H9 (cell line): ENCODE data around the gene TRAF2. TPM values are rescaled to one million over a fixed set of nuclear protein-coding genes. Genes with fewer than 3 reads are reported as not detected.
A peak's percentile ranks its signal among the peaks of the same experiment; 100 is the strongest.

ENCODE experiments used
- DNase-seq: peaks from one replicate; pipeline ENCODE4 v3.0.0-alpha.2; 2017
- H2AFZ ChIP-seq: one replicate; pipeline ENCODE4 v1.6.1; 2013; ENCODE audit warnings: mild to moderate bottlenecking, low read length, control low read depth, moderate library complexity
- H2AK5ac ChIP-seq: 2 replicates; pipeline ENCODE4 v1.6.1; 2013; ENCODE audit warnings: low read length, control low read depth, mixed read lengths; ENCODE audit not compliant: insufficient read length
- H2BK120ac ChIP-seq: one replicate; pipeline ENCODE4 v1.6.1; 2013; ENCODE audit warnings: low read depth, mild to moderate bottlenecking, low read length, control low read depth, inconsistent platforms; ENCODE audit not compliant: poor library complexity, severe bottlenecking
- H2BK12ac ChIP-seq: 2 replicates; pipeline ENCODE4 v1.6.1; 2013; ENCODE audit warnings: low read length, control low read depth, mixed read lengths, low read depth; ENCODE audit not compliant: insufficient read length
- H2BK15ac ChIP-seq: 2 replicates; pipeline ENCODE4 v1.6.1; 2013; ENCODE audit warnings: low read depth, low read length, control low read depth
- H2BK20ac ChIP-seq: one replicate; pipeline ENCODE4 v1.6.1; 2013; ENCODE audit warnings: low read depth, mild to moderate bottlenecking, low read length, control low read depth, inconsistent platforms; ENCODE audit not compliant: poor library complexity, severe bottlenecking
- H2BK5ac ChIP-seq: 2 replicates; pipeline ENCODE4 v1.6.1; 2013; ENCODE audit warnings: low read length, control low read depth, mixed read lengths; ENCODE audit not compliant: insufficient read length
- H3K14ac ChIP-seq: 2 replicates; pipeline ENCODE4 v1.6.1; 2013; ENCODE audit warnings: low read length, control low read depth; ENCODE audit not compliant: insufficient read depth
- H3K18ac ChIP-seq: 2 replicates; pipeline ENCODE4 v1.6.1; 2013; ENCODE audit warnings: low read depth, mild to moderate bottlenecking, mixed read lengths, low read length, control low read depth; ENCODE audit not compliant: insufficient read length
- H3K23ac ChIP-seq: 2 replicates; pipeline ENCODE4 v1.6.1; 2013; ENCODE audit warnings: low read length, control low read depth, mixed read lengths, low read depth; ENCODE audit not compliant: insufficient read length
- H3K23me2 ChIP-seq: 2 replicates; pipeline ENCODE4 v1.6.1; 2013; ENCODE audit warnings: low read depth, mild to moderate bottlenecking, mixed read lengths, low read length, control low read depth; ENCODE audit not compliant: insufficient read length, poor library complexity, severe bottlenecking
- H3K27ac ChIP-seq: 2 replicates; pipeline ENCODE4 v1.5.1; 2013; ENCODE audit warnings: low read length, control low read depth, mixed read lengths, low read depth; ENCODE audit not compliant: insufficient read length
- H3K27me3 ChIP-seq: 2 replicates; pipeline ENCODE4 v1.6.1; 2013; ENCODE audit warnings: low read length, control low read depth, inconsistent platforms; ENCODE audit not compliant: insufficient read depth
- H3K4ac ChIP-seq: 2 replicates; pipeline ENCODE4 v1.6.1; 2013; ENCODE audit warnings: low read depth, mild to moderate bottlenecking, control low read depth, inconsistent platforms, low read length, moderate library complexity
- H3K4me1 ChIP-seq: 2 replicates; pipeline ENCODE4 v1.6.1; 2013; ENCODE audit warnings: low read length, control low read depth, inconsistent platforms; ENCODE audit not compliant: insufficient read depth
- H3K4me2 ChIP-seq: 2 replicates; pipeline ENCODE4 v1.6.1; 2013; ENCODE audit warnings: low read length, control low read depth, mixed read lengths; ENCODE audit not compliant: insufficient read length, insufficient read depth
- H3K56ac ChIP-seq: 2 replicates; pipeline ENCODE4 v1.6.1; 2013; ENCODE audit warnings: low read depth, mild to moderate bottlenecking, mixed read lengths, low read length, control low read depth; ENCODE audit not compliant: insufficient read length
- H3K79me1 ChIP-seq: 2 replicates; pipeline ENCODE4 v1.6.1; 2013; ENCODE audit warnings: low read depth, mild to moderate bottlenecking, moderate library complexity, low read length, control low read depth, inconsistent platforms; ENCODE audit not compliant: insufficient read depth, poor library complexity, severe bottlenecking
- H3K79me2 ChIP-seq: 2 replicates; pipeline ENCODE4 v1.6.1; 2013; ENCODE audit warnings: low read length, control low read depth, inconsistent platforms; ENCODE audit not compliant: insufficient read depth
- H3K9ac ChIP-seq: 2 replicates; pipeline ENCODE4 v1.6.1; 2013; ENCODE audit warnings: low read length, control low read depth, mixed read lengths; ENCODE audit not compliant: insufficient read length; ENCODE audit errors: extremely low read depth
- H3K9me3 ChIP-seq: one replicate; pipeline ENCODE4 v1.6.1; 2013; ENCODE audit warnings: low read depth, low read length, inconsistent platforms; ENCODE audit not compliant: control insufficient read depth
- H3T11ph ChIP-seq: one replicate; pipeline ENCODE4 v1.6.1; 2013; ENCODE audit warnings: mild to moderate bottlenecking, low read length, control low read depth, inconsistent platforms
- H4K20me1 ChIP-seq: one replicate; pipeline ENCODE4 v1.6.1; 2013; ENCODE audit not compliant: control insufficient read depth, insufficient read length, insufficient read depth
- H4K5ac ChIP-seq: 2 replicates; pipeline ENCODE4 v1.6.1; 2013; ENCODE audit warnings: low read depth, mild to moderate bottlenecking, mixed read lengths, low read length, control low read depth; ENCODE audit not compliant: insufficient read length
- H4K8ac ChIP-seq: replicated peaks from 2 replicates; pipeline ENCODE4 v1.6.1; 2013; ENCODE audit warnings: low read length, control low read depth, mixed read lengths, low read depth; ENCODE audit not compliant: insufficient read length
- H4K91ac ChIP-seq: 2 replicates; pipeline ENCODE4 v1.6.1; 2013; ENCODE audit warnings: low read depth, mild to moderate bottlenecking, moderate library complexity, mixed read lengths, low read length, control low read depth; ENCODE audit not compliant: insufficient read length
- H3K27ac Mint-ChIP-seq, 3 experiments: 2 replicates in 2 of 3; 3 replicates in 1 of 3; pipeline ENCODE4 v1.8.0; 2020 to 2021; ENCODE audit warnings: mixed read lengths in 3 of 3, mild to moderate bottlenecking in 1 of 3, moderate library complexity in 1 of 3
- H3K27me3 Mint-ChIP-seq: 2 replicates; pipeline ENCODE4 v1.8.0; 2021; ENCODE audit warnings: low read depth, mild to moderate bottlenecking, moderate library complexity, mixed read lengths
- H3K36me3 Mint-ChIP-seq, 3 experiments: 2 replicates in 2 of 3; 3 replicates in 1 of 3; pipeline ENCODE4 v1.8.0; 2020 to 2021; ENCODE audit warnings: low read depth in 3 of 3, mixed read lengths in 3 of 3; ENCODE audit not compliant: insufficient read depth in 1 of 3
- H3K4me1 Mint-ChIP-seq, 2 experiments: 2 replicates each; pipeline ENCODE4 v1.8.0; 2020; ENCODE audit warnings: mixed read lengths in 2 of 2
- H3K4me3 Mint-ChIP-seq, 2 experiments: 2 replicates in 1 of 2; 3 replicates in 1 of 2; pipeline ENCODE4 v1.8.0; 2020 to 2021; ENCODE audit warnings: mild to moderate bottlenecking in 2 of 2, mixed read lengths in 2 of 2, moderate library complexity in 1 of 2
- H3K9me3 Mint-ChIP-seq, 2 experiments: 2 replicates in 1 of 2; 3 replicates in 1 of 2; pipeline ENCODE4 v1.8.0; 2020; ENCODE audit warnings: mild to moderate bottlenecking in 2 of 2, mixed read lengths in 2 of 2, moderate library complexity in 1 of 2
- WGBS: extraction: QIAGEN DNeasy Blood & Tissue Kit; methylation state at CpG from one replicate; pipeline ENCODE4 v1.1.7; 2013; ENCODE audit warnings: missing lambda C conversion rate, low lambda C conversion rate, mixed read lengths; ENCODE audit not compliant: insufficient read length; ENCODE audit errors: extremely low coverage; 5-methylcytosine and 5-hydroxymethylcytosine counted together
- total RNA-seq: library from RNA; stranded (reverse); gene quantifications from 2 replicates; pipeline ENCODE4 v1.2.1, GENCODE V29; 2021
- TF ChIP-seq, protein P1 (sequence below): fragments of 200-600 bp; sonication (generic); conservative IDR thresholded peaks from 3 replicates; pipeline ENCODE4 v1.8.0; 2021; ENCODE audit warnings: antibody characterized with exemption, mild to moderate bottlenecking

Gene TRAF2
- total RNA-seq, 1 experiment from 2014 or later: 48.8 TPM

DNA sequence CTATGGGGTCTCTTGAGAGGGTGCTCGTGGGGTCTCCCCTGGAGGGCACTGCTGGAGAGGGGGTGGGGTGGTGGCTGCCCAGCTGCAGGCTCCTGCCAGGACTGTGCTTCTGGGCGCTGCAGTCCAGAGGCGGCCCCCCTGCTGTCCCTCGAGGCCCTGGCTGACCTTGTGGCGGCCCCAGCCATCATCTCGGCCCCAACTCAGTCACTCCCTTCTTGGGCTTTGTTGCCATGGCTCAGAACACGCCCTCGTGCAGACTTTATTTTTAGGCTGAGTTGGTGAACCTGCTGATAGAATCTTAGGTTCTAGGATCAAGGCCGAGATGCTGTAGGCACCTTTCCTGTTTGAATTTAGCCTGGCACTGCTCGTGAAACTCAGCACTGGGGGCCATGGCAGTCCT, 35.4 kb downstream of the TRAF2 start:
- no peak overlapping the region for H2AK5ac ChIP-seq
- H3K18ac ChIP-seq: no peak overlapping the region
- H3T11ph ChIP-seq: no peak overlapping the region
- H4K91ac ChIP-seq: no peak overlapping the region
- H3K79me1 ChIP-seq: no peaks in the 10 kb centered on the region
- H3K23ac ChIP-seq: no peak overlapping the region
- Mint-ChIP-seq H3K27me3 (no peaks in the 10 kb centered on the region), H3K36me3 (peaks cover 33 to 72% (median 64%) of the 10 kb centered on the region in 3 experiments; a peak in 6 of 7 replicates), H3K4me3 (no peak overlapping the region), H3K4me1 (no peaks in the 10 kb centered on the region), H3K27ac (no peak overlapping the region; a peak in 1 of 7 replicates), H3K9me3 (no peaks in the 10 kb centered on the region)
- H3K4ac ChIP-seq: no peak overlapping the region
- no peak overlapping the region for H2BK20ac ChIP-seq
- H3K9me3 ChIP-seq: no peaks in the 10 kb centered on the region
- H3K14ac ChIP-seq: no peak overlapping the region
- no peaks in the 10 kb centered on the region for H3K27me3 ChIP-seq
- no peak overlapping the region for H2BK15ac ChIP-seq
- no peak overlapping the region for H2BK5ac ChIP-seq
- H3K56ac ChIP-seq: no peak overlapping the region
- DNase-seq: peak; percentile 22
- H4K20me1 ChIP-seq: no peaks in the 10 kb centered on the region
- H3K4me2 ChIP-seq: no peak overlapping the region
- no peak overlapping the region for H4K5ac ChIP-seq
- H3K4me1 ChIP-seq: no peaks in the 10 kb centered on the region
- H2BK12ac ChIP-seq: no peak overlapping the region
- no peaks in the 10 kb centered on the region for H3K79me2 ChIP-seq
- H2AFZ ChIP-seq: no peak overlapping the region
- H4K8ac ChIP-seq: no peak overlapping the region
- no peak overlapping the region for H3K9ac ChIP-seq
- no CpG with 5 or more reads among the region's 10 CpGs for WGBS
- no peaks in the 10 kb centered on the region for H3K23me2 ChIP-seq
- TF ChIP-seq, protein P1, sequence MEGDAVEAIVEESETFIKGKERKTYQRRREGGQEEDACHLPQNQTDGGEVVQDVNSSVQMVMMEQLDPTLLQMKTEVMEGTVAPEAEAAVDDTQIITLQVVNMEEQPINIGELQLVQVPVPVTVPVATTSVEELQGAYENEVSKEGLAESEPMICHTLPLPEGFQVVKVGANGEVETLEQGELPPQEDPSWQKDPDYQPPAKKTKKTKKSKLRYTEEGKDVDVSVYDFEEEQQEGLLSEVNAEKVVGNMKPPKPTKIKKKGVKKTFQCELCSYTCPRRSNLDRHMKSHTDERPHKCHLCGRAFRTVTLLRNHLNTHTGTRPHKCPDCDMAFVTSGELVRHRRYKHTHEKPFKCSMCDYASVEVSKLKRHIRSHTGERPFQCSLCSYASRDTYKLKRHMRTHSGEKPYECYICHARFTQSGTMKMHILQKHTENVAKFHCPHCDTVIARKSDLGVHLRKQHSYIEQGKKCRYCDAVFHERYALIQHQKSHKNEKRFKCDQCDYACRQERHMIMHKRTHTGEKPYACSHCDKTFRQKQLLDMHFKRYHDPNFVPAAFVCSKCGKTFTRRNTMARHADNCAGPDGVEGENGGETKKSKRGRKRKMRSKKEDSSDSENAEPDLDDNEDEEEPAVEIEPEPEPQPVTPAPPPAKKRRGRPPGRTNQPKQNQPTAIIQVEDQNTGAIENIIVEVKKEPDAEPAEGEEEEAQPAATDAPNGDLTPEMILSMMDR: no peak
- H3K27ac ChIP-seq: no peak overlapping the region
- H2BK120ac ChIP-seq: no peak overlapping the region
